Limb (tissue), 2 donors: ENCODE results near the gene MARCHF2.

ENCODE experiments used
- DNase-seq, 2 donors: peaks; one replicate each; pipeline ENCODE4 v3.0.0-alpha.2; 2016; ENCODE audit errors: extremely low spot score in 2 of 2

The MARCHF2 gene

GRCh38 chr19:8452446-8453123 is 39.5 kb downstream of the MARCHF2 start:
- DNase-seq, result no peak

- no peak for DNase-seq
Measured at GRCh38 chr19:8453616-8454015, 40.5 kb downstream of the MARCHF2 start.

GRCh38 chr19:8454218-8454617 is 41.1 kb downstream of the MARCHF2 start:
- DNase-seq, result no peak

DNA sequence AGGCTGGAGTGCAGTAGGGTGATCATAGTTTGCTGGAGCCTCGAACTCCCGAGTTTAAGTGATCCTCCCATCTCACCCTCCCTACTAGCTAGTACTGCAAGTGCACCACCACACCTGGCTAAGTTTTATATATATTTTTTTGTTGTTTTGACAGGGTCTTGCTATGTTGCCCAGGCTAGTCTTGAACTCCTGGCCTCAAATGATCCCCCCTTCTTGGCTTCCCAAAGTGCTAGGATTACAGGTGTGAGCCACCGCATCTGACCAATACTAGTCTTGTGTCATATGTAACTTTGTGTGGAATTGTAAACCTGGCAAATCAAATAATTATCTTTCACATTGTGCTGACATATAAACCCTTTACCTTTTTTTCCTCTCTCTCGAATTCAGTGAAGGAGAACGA is 41.9 kb downstream of the MARCHF2 start:
- DNase-seq, result no peak

GRCh38 chr19:8456064-8456463 is 43.0 kb downstream of the MARCHF2 start:
- no peak for DNase-seq

- DNase-seq, result no peak
Measured at GRCh38 chr19:8457209-8457608, 44.1 kb downstream of the MARCHF2 start.

DNA sequence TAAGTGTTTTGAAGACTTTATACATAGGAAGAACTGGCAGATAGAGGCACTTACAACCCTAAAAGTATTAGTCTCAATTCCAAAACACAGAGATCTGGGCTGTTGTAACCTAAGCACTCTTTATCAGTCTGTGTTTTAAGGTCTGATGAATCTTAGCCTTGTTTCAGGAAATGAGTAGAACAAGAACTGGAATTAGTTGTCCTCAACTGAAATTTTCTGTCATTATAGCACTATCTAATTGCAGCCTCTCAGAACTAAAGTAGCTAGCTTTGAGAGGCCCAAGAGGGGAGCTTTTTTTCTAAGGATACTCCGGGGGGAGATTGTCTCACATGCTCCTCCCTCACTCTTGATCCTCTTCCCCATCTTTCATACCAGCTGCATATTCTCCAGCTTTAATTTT is 44.7 kb downstream of the MARCHF2 start:
- DNase-seq, result no peak

GRCh38 chr19:8458380-8458779 is 45.3 kb downstream of the MARCHF2 start:
- no peak for DNase-seq

DNA sequence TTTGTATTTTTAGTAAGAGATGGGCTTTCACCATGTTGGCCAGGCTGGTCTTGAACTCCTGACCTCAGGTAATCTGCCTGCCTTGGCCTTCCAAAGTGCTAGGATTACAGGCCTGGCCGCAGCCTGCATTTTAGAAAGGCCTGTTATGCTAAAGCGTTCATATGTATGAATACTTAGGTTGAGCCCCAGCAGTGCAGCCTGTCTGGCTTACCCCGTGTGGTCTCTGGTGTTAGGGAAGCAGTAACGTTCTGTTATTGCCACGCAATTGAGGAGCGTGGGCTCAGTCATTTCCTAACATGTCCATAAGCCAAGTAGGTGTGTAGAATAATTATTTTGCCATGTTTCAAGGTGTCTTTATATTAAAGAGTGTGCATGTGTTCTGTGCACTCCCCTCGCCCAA is 46.0 kb downstream of the MARCHF2 start:
- DNase-seq, result no peak

DNA sequence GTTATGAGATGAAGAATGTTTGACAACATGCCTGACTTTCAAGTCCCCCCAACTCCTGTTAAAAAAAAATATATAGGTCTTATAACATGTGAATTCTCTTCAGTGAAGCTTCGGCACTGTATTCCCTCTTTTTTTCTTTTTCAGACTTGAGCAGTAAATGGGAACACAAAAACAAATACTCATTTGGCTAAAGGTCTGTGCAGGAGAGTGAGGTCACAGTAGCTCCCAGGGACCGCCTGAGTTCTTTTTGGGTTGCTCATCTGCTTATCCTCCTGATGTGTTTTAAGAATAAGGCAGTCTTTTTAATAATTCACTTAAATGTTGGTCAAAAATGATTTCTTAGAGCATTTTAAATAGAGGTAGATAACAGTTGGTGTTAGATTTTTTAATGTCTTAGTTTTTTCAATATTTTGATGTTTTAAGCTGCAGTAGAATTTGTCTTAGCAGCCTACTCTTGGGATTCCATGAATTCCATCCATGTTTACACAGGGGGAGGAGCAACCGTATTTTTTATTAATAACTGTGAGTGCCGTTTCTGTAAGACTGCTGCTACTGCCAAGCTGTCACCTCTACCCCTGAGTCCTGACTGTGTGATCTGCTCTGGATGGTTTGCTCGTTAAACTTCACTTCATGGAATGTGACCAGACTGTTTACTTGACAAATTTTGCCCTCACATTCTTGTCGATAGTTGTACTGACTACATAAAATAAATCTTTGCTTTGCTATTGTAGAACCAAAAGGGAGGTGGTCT is 46.6 kb downstream of the MARCHF2 start:
- no peak for DNase-seq

GRCh38 chr19:8460516-8461298 is 47.6 kb downstream of the MARCHF2 start:
- DNase-seq, result no peak

- no peak for DNase-seq
Measured at GRCh38 chr19:8461376-8461775, 48.3 kb downstream of the MARCHF2 start.

GRCh38 chr19:8461891-8462290 is 48.8 kb downstream of the MARCHF2 start:
- no peak for DNase-seq

GRCh38 chr19:8462571-8462970 is 49.5 kb downstream of the MARCHF2 start:
- DNase-seq, result no peak

DNA sequence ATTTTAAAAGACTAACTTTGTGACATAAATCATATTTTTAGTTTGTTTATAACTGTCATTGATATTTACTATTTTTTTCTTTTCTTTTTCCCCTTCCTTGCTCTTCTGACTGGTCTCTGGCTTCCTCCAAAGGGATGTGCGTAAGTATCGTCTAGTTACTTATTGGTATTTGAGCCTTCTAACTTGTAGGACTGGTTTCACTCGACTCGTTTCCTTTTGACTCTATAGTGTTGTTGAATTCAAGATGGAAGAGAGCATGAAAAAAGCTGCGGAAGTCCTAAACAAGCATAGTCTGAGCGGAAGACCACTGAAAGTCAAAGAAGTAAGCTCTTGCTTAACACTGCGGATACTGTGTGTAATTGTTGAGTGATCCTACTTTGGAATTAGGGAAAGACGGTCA is 50.3 kb downstream of the MARCHF2 start:
- no peak for DNase-seq

DNA sequence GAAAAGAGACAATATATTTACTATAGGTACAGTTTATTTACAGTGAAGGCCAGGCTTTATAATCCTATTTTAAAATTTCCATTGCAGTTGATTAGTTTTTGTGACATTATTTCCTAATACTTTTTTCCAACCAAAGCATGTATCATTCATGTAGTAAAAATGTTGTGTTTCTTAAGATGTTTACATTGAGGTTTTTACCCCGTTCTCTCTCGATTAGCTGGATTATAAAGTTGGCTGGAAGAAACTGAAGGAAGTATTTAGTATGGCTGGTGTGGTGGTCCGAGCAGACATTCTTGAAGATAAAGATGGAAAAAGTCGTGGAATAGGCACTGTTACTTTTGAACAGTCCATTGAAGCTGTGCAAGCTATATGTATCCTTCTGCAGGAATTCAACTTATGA is 52.9 kb downstream of the MARCHF2 start:
- no peak for DNase-seq

GRCh38 chr19:8468124-8468523 is 55.0 kb downstream of the MARCHF2 start:
- no peak for DNase-seq

DNA sequence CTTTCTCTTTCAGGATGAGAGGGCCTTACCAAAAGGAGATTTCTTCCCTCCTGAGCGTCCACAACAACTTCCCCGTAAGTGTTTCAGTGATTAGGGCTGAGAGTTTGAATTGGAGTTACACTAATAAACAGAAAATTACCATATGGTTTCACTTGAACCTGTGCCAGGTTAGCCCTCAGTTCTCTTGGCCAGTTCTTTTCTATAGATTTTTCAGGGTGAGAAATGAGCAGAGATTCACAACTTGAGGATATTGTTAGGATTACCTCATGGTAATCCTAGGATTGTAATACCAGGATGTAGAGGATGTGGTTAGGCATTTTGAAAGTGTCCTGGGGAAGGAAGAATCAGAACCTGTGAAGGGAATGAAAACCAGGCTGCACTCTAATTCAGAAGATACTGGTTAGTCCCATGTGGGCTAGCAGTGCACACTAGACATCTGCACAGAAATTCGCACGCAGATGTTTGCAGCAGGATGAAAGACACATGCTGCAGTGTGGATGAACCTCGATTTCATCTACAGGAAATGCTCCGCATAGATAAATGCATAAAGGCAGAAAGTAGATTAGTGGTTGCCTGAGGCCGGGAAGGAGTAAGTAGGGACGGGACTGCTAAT is 55.8 kb downstream of the MARCHF2 start:
- DNase-seq, result no peak

GRCh38 chr19:8469613-8470368 is 56.7 kb downstream of the MARCHF2 start:
- DNase-seq, result no peak

- no peak for DNase-seq
Measured at GRCh38 chr19:8473648-8474476, 60.8 kb downstream of the MARCHF2 start.
